GM18502 (cell line): ENCODE results near the gene TCERG1L.

Experiments
- ATAC-seq: cut with Tn5 transposase; IDR thresholded peaks from one replicate; pipeline ENCODE4 v1.9.1; 2021; ENCODE audit warnings: mild to moderate bottlenecking; ENCODE audit not compliant: unreplicated experiment, poor library complexity

Gene TCERG1L

GRCh38 chr10:131175891-131176290, 135.6 kb downstream of the TCERG1L start:
- ATAC-seq, result no peak

- ATAC-seq, result no peak
Measured at GRCh38 chr10:131174651-131175540, 136.6 kb downstream of the TCERG1L start.

DNA sequence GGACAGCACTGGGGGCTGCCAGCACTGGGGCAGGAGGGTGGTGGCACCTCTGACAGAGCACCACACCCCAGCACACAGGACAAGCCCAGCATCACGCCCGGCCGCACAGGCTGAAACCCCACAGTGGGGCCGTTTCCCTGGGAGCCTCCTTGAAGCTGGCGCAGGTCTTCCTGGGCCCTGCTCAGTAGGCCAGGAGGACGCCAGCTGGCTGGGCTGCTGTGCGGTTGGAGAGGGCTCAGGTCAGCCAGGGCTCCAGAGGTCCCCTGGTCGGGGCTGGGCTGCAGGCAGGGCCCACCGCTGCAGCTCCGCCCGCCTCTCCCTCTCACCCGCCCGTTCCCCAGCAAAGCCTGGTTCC, 137.3 kb downstream of the TCERG1L start:
- no peak for ATAC-seq

DNA sequence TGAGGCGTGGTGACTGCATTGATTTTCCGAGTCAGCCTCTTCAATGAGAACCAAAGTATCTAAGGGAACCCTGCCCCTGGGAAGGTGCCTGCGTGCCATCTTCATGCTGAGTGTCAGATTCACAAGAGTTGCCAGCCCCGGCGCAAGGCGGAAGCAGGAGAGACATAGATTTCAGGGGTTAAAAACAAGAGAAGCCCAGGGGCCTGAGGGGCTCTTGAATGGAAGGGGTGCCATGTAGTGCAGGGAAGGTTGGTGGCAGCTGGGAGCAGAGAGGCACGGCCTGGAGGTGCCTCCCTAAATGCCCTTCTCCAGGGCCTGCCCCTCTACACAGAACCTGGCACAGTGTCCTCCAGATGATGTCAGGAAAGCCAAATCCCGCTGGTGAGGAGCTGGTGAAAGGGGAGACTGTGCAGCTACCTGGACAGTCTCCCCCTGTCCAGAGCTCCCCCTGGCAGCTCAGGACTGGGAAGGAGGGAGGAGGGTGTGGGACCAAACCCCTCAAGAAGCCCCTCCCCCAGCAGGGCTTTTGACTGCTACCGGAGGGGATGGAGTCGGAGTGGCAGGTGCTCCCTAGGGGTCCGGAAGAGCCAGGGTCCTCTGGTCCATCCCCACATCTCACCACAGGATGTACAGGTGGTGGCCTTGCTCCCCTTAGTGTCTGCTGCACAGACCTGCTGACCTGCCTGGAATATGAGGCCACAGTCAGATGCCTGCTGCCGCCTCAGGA, 137.9 kb downstream of the TCERG1L start:
- no peak for ATAC-seq

- no peak for ATAC-seq
Measured at GRCh38 chr10:131172433-131172832, 139.1 kb downstream of the TCERG1L start.

DNA sequence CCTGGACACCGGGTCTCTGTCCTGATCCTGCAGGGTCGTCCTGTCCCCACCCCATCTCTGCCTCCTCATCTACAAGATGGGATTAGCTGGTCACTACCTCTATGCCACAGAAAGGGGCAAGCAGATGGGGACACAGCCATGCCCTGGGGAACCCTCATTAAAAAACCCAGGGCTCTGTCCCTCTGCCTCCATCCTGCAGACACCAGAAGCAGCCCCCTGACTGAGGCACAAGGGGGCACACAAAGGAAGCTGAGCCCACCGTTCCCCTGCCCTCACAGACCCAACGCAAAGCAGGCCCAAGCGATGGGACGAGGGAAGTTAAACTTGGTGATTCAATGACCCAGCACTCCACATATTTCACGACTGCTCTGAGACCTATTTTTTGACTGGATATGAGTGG, 142.4 kb downstream of the TCERG1L start:
- no peak for ATAC-seq

DNA sequence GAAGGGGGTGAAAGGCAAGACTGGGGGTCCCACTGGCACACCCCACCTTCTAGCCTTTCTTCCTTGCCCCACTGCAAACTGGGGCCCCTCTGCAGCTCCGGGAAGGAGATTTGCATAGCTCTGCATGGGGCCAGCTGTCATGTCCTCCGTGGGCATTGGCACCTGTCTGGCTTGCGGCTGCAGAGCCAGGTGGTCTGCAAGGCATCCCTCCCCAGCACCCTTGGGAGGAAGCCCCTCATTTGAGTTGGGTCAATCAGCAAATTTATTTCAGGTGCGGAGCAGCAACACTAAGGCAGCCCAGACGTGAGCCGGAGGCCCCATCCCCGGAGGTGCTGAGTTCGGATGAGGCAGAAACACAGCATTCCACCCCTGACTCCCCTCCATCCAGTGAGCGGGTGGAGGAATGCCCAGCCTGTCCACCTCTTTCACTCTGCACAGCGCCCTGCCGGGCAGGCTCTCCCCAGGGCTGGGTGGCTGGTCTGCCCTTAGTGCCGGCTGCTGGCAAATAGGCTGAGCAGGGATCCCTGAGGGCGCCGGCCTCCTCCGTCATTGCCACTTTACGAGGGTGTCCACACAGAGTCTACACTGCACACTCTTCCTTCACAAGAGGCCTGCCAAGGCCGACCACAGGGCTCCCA, 143.2 kb downstream of the TCERG1L start:
- ATAC-seq, result no peak

DNA sequence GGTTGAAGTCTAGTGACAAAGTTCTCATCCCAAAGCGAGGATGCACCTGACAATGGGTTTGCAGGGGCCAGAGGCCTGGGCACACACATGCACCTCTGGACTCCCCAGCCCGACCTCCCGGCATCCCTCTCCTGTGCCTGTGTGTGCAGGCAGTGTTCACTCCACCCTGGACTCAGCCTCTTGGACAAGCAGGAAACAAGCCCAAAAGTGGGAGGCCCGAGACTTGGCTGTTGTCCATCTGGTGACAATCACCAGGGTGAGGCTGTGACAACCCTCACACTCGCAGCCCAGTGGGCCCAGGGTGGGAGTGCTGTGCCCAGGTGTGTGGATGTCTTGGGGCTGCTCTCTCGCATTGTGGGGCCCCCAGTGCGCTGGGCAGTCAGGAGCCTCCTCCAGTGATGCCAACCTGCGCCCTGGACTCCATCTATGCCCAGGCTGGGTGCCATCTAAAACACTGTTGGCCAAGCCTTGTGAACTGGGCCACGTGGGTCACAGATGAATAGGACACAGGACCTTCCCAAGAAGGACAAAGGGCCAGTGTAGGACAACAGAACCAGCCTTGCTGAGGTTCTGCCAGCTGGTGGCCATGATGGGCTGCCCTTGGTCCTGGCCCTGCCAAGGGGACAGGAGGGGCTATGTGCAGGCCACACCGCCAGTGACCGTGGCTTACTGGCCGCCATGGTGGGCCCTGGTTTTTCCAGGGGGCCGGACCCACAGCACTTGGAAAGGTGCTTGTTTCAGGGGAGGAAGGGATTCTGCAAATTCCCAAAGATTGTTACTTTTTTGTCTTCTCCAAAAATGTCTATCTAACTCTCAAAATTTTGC, 144.3 kb downstream of the TCERG1L start:
- ATAC-seq, result no peak

GRCh38 chr10:131166486-131166885, 145.0 kb downstream of the TCERG1L start:
- ATAC-seq, result no peak

DNA sequence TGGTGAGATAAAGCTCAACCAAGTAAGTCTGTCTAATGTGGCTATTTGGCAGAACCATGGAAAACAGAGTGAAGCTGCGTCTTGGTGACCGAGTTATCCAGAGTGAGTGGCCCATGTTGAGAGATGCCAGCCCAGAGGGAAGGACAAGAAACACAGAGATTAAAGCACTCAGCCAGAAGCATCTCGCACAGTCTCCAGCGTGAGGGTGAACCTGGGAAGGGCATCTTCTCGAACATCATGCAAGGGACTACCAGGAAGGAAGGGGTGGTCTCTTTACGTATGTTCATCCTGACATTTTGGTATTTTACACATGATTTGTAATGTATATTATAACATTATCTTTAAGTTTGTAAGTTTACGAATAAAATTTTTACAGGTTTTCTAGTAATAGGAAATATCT, 146.4 kb downstream of the TCERG1L start:
- no peak for ATAC-seq

DNA sequence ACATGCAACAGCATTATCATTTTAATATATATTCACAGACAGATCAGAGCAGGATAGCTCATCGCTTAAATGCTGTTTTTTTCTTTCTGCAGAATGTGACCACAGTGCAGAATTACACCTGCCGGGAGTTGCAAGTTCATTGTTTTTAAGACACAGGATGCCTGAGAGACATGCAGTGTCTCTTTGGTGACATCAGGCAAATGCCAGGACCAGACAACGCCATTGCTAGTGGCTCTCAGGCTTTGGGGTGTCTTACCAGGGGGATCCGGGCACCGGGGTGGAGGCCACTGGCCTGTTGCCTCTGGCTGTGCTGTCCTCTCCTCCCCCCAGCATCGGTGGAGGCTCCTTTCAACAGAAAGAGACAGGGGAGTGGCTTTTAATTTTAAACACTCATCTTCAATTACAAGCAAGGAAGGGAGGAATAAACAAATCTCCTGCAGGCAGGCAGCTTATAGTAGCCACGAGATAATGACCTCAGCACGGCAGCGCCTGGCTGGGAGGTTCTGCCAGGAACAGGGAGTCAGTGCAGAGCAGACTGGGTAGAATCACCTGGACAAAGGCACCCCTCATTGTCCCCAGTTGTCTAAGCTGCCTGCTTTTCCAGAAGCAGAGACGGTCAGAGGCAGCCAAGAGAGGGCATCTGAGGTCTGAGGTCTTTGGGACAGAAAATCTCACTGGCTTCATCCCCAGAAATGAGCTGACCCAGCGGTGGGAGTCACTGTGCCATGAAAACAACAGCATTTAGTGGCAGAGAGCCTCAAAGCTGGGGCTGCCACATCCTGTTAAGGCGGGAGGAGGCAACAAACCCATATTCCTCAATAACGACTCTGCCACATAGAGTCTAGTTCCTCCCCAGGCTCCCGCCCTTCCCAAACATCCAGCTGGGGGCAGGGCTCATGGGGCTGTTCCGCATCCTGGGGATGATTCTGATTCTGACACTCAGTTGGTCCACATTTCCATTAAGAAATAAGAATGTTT, 148.4 kb downstream of the TCERG1L start:
- no peak for ATAC-seq

DNA sequence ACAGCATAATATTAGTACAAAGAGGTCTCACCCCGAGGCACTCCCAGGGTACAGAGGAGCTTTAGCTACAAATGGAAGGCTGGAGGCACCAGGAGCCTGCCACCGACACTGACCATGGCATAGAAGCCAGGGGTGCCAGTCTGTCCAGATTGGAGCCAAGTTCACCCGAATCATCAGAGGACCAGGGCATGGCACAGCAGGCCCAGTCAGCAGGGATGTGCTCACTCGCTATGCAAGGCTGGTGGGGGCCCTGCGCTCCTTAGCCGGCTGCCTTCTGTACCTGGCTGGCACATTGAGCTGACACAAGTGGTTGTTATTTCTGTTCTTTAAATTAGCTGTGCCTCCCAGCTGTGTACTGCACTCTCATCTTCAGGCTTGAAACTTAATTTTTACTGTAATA, 149.3 kb downstream of the TCERG1L start:
- no peak for ATAC-seq

DNA sequence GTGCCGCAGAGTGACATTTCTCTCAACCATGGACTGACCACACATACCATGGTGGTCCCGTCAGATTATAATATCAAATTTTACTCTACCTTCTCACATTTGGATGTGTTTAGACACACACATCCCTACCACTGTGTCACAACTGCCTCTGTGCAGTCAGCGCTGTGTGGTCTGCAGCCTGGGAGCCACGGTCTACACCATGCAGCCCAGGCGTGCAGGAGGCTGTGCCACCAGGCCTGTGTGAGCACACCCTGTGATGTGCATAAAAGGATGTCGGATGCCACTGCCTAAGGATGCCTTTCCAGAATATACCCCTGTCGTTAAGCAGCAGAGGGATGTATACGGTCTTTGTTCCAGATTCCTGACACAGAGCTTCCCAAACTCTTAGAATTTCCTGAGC, 150.4 kb downstream of the TCERG1L start:
- no peak for ATAC-seq

DNA sequence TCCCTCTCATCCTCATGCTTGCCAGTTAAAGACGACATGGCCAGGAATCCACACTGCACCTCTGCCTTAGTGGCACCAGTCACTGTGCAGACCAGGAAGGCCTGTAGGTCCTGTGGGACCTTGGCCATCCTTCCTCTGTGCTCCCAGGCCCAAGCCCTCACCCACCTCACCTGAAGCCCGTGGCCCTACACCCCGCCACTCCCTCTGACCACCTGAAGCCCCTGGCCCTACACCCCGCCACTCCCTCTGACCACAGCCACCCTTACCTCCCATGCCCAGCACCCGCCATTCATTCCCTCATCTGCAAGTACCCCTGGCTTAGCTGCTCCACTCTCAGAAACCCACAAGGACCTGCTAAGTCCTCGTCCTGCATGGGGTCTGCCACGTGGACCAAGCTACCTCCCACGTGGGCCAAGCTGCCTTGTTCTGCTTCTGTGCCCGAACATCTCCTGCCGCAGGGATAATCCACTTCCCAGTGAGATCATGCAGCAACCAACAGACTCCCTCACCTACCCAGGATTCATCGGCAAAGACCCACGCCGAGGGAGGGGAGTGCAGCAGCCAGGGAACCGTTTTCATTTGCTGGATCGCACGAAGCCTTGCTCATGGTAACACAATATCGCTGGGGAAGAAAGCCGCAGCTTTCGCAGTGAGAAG, 151.2 kb downstream of the TCERG1L start:
- ATAC-seq, result no peak

- ATAC-seq, result no peak
Measured at GRCh38 chr10:131159771-131160170, 151.8 kb downstream of the TCERG1L start.

DNA sequence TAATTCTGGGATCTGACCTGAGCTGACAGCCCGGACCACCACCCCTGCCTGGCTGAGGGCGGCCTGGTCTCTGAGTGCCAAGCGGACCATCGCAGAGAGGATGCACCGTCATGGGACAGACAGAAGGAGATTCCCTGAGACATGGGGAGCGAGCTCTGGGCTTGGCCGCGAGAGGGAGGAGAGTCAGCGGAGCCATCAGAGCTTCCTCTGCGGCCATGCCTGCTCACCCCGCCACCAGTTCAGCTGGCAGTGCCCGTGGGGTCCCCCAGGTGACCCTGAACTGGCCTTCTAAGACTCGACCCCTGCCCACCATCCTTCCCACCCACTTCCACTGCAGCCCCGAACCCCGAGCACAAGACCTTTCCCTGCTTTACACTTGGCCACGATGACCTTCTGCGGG, 152.8 kb downstream of the TCERG1L start:
- no peak for ATAC-seq

DNA sequence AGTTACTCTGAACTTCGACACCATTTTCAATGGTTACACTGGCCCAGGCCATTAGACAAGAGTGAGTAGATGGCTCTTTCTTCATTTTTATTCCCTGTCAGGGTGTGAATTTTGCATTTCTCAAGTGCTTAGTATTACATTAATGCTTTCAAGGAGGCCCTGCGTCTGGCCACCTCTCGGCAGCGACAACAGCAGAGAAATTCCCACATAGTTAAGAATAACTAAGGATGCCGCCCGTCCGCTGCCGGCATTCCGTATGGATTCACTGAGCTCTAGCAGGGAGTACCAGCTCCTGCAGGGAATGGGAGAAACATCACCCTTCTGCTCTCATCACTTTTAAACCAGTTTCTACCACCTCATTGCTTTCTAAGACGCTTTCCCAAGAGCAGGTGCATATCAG, 153.6 kb downstream of the TCERG1L start:
- no peak for ATAC-seq

GRCh38 chr10:131155876-131156230, 155.7 kb downstream of the TCERG1L start:
- no peak for ATAC-seq
